Endothelial cell of umbilical vein (primary cell): ENCODE data around the gene THSD7A. TPM values are rescaled to one million over a fixed set of nuclear protein-coding genes. Genes with fewer than 3 reads are reported as not detected.

ENCODE experiments used
- BruUV-seq: library from RNA; stranded (reverse); fragments of 400-500 nt; replicated peaks from 2 replicates; lab custom pipeline; 2021; lab: Mats Ljungman, UMichigan
- CTCF ChIA-PET: fragments of 300-600, 350-600 bp; sonication (Branson Sonifier 250); formaldehyde crosslinking; loops from one replicate; lab custom pipeline; 2021; ENCODE audit warnings: antibody characterized with exemption, inconsistent platforms; lab: Charles Lee
- POLR2A ChIA-PET: fragments of 300-600, 350-600 bp; sonication (Branson Sonifier 250); formaldehyde crosslinking; loops from one replicate; lab custom pipeline; 2021; ENCODE audit warnings: antibody characterized with exemption, inconsistent platforms; lab: Charles Lee
- DNase-seq: peaks from one replicate; pipeline ENCODE4 v3.0.0-alpha.2; 2011; ENCODE audit warnings: low read depth, low spot score
- FAIRE-seq: peaks from 2 replicates; lab custom pipeline; 2011; peaks lifted over from hg19 to GRCh38; lab: Jason Lieb, UNC
- H2AFZ ChIP-seq: 2 replicates; pipeline ENCODE4 v1.6.0; 2012; ENCODE audit warnings: low read depth, low read length, control low read depth, inconsistent platforms
- H3K27ac ChIP-seq: 2 replicates; pipeline ENCODE4 v1.5.1; 2011; ENCODE audit warnings: low read depth, mild to moderate bottlenecking, control low read depth, low read length, moderate library complexity; ENCODE audit not compliant: insufficient read depth
- H3K27me3 ChIP-seq, 2 experiments: 2 replicates each; pipeline versions ENCODE4 v1.6.0 to v1.6.1; 2011; ENCODE audit warnings: low read length in 2 of 2, mixed read lengths in 1 of 2; ENCODE audit not compliant: control insufficient read depth in 2 of 2, insufficient read depth in 2 of 2
- H3K36me3 ChIP-seq, 2 experiments: 2 replicates in 1 of 2; 3 replicates in 1 of 2; pipeline ENCODE4 v1.5.1; 2011; ENCODE audit warnings: low read length in 2 of 2, mild to moderate bottlenecking in 1 of 2, moderate library complexity in 1 of 2; ENCODE audit not compliant: control insufficient read depth in 2 of 2, insufficient read depth in 2 of 2; ENCODE audit errors: extremely low read depth in 1 of 2
- H3K4me1 ChIP-seq: 3 replicates; pipeline ENCODE4 v1.5.1; 2011; ENCODE audit warnings: mild to moderate bottlenecking, low read length; ENCODE audit not compliant: control insufficient read depth, insufficient read depth; ENCODE audit errors: extremely low read depth
- H3K4me2 ChIP-seq: 2 replicates; pipeline ENCODE4 v1.6.1; 2011; ENCODE audit warnings: low read length, control low read depth, mixed read lengths; ENCODE audit not compliant: insufficient read depth
- H3K4me3 ChIP-seq, 3 experiments: fragments of 200-600 bp in 1 of 3; sonication (generic), shearing (Covaris generic) in 1 of 3; replicated peaks in 1 of 3; 2 replicates each; pipeline ENCODE4 v1.5.1; 2011 to 2016; ENCODE audit warnings: control low read depth in 3 of 3, low read length in 3 of 3, mild to moderate bottlenecking in 2 of 3, inconsistent platforms in 1 of 3, low read depth in 1 of 3, moderate library complexity in 1 of 3; ENCODE audit not compliant: insufficient read depth in 1 of 3
- H3K79me2 ChIP-seq: 2 replicates; pipeline ENCODE4 v1.6.0; 2012; ENCODE audit warnings: low read length, inconsistent platforms; ENCODE audit not compliant: control insufficient read depth, insufficient read depth
- H3K9ac ChIP-seq: replicated peaks from 2 replicates; pipeline ENCODE3; 2011; ENCODE audit warnings: low read length, control low read depth; ENCODE audit not compliant: insufficient read depth; ENCODE audit errors: extremely low read depth
- H3K9me1 ChIP-seq: replicated peaks from 3 replicates; pipeline ENCODE4 v1.6.0; 2011; ENCODE audit warnings: mild to moderate bottlenecking, low read length; ENCODE audit not compliant: control insufficient read depth, insufficient read depth; ENCODE audit errors: extremely low read depth
- H3K9me3 ChIP-seq: replicated peaks from 2 replicates; pipeline ENCODE4 v1.5.1; 2012; ENCODE audit warnings: low read length, inconsistent platforms; ENCODE audit not compliant: control insufficient read depth, insufficient read depth
- H4K20me1 ChIP-seq: replicated peaks from 2 replicates; pipeline ENCODE3; 2011; ENCODE audit warnings: mild to moderate bottlenecking, low read length; ENCODE audit not compliant: control insufficient read depth, insufficient read depth; ENCODE audit errors: extremely low read depth
- CTCF ChIP-seq, 2 donors: IDR thresholded peaks; 1 replicate in 1 of 2; 2 replicates in 1 of 2; pipeline ENCODE4 v1.5.1; 2011; ENCODE audit warnings: low read length in 2 of 2, mild to moderate bottlenecking in 2 of 2, moderate library complexity in 2 of 2, control low read depth in 1 of 2, inconsistent platforms in 1 of 2, low read depth in 1 of 2; ENCODE audit not compliant: insufficient read depth in 1 of 2; ENCODE audit errors: extremely low read depth in 1 of 2
- EZH2 ChIP-seq: IDR thresholded peaks from 2 replicates; pipeline ENCODE4 v1.6.1; 2012; ENCODE audit warnings: borderline replicate concordance, low read depth, mild to moderate bottlenecking, moderate library complexity, low read length, inconsistent platforms; ENCODE audit not compliant: severe bottlenecking
- FOS ChIP-seq: IDR thresholded peaks from 2 replicates; pipeline ENCODE4 v1.6.1; 2011; ENCODE audit warnings: mild to moderate bottlenecking, low read length, moderate library complexity, borderline replicate concordance; ENCODE audit not compliant: insufficient read depth
- GATA2 ChIP-seq: IDR thresholded peaks from 2 replicates; pipeline ENCODE4 v1.7.0; 2011; ENCODE audit warnings: low read depth, mild to moderate bottlenecking, moderate library complexity, mixed read lengths, low read length; ENCODE audit not compliant: insufficient read length, insufficient read depth
- JUN ChIP-seq: IDR thresholded peaks from 2 replicates; pipeline ENCODE4 v1.6.1; 2011; ENCODE audit warnings: borderline replicate concordance, low read depth; ENCODE audit not compliant: insufficient read length, insufficient read depth
- MAX ChIP-seq: IDR thresholded peaks from 2 replicates; pipeline ENCODE4 v1.6.1; 2011; ENCODE audit not compliant: insufficient read depth, insufficient read length
- MYC ChIP-seq: IDR thresholded peaks from one replicate; pipeline ENCODE4 v1.6.1; 2011; ENCODE audit warnings: mild to moderate bottlenecking, low read depth, low read length
- POLR2A ChIP-seq: IDR thresholded peaks from 2 replicates; pipeline ENCODE4 v1.6.1; 2012; ENCODE audit warnings: low read depth, mild to moderate bottlenecking, control low read depth, low read length
- POLR2AphosphoS5 ChIP-seq: IDR thresholded peaks from 2 replicates; pipeline ENCODE4 v1.6.1; 2012; ENCODE audit warnings: low read depth, mild to moderate bottlenecking, control low read depth, low read length, moderate library complexity; ENCODE audit not compliant: insufficient read depth
- dilution Hi-C: fragments of 300-500 bp; cut with MboI; formaldehyde crosslinking; loops from one replicate; pipeline ENCODE4 v1.15.0; 2019; ENCODE audit warnings: low sequenced_read_pairs; ENCODE audit not compliant: extremely low pct_ligation_motif_present
- intact Hi-C: fragments of 100-400 bp; cut with micrococcal nuclease; formaldehyde crosslinking; loops from one replicate; pipeline ENCODE4 v1.10.0; 2022
- polyA plus RNA-seq, 4 experiments: library from polyadenylated mRNA; depleted of rRNA in 3 of 4; stranded (reverse) in 3 of 4; unstranded in 1 of 4; fragments of >200 nt; gene quantifications; 2 replicates each; pipeline versions ENCODE4 v1.2.1 to v1.2.3, GENCODE V29; 2011 to 2012; ENCODE audit warnings: missing spikeins in 1 of 4
- total RNA-seq: library from RNA; stranded (reverse); gene quantifications from 2 replicates; pipeline ENCODE4 v1.2.3, GENCODE V29; 2021

The THSD7A gene
- total and polyA plus RNA-seq, 2 donors (not counting 3 experiments of a cell fraction or from before 2014, with no cell fraction given), result 3.3 to 12.7 TPM

DNA sequence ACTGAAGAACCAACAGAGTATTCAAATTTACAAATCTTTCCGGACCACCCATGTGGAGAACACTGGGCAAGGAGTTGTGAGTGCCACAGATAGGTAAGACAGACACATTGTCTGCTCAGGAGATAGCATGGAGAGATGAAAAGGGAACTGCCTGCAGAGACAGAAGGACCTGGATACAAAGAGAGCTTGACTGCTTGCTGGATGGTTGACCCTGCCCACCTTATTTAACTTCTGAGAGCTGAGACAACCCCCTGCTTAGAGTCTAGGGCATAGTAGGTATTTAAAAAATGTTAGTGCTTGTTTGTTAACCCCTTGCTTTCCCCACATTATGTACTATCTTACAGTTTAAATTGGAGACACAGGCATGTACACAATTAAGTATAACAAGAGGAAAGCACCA is 314.1 kb downstream of the THSD7A start:
- DNase-seq (no peak), FAIRE-seq (no peak)
- H3K4me3 ChIP-seq, result no peak overlapping the region
- no peak overlapping the region for H3K4me2 ChIP-seq
- H3K9ac ChIP-seq, result no peak overlapping the region
- no peaks in the 10 kb centered on the region for H3K27me3 ChIP-seq
- H2AFZ ChIP-seq, result no peak overlapping the region
- no peaks in the 10 kb centered on the region for H3K4me1 ChIP-seq
- ChIA-PET CTCF (interaction anchor here (1.8 kb wide), 1 partner anchor 22 kb away, joined by 4 read pairs; no protein-coding TSS in a partner anchor), POLR2A (no interaction called here)
- BruUV-seq, result no TSS peak
- H4K20me1 ChIP-seq, result no peaks in the 10 kb centered on the region
- TF ChIP-seq MYC, result no peak
- no peak for TF ChIP-seq CTCF (IDR thresholded peaks at IDR 0.05; ENCODE audit: extremely low read depth in 1 of 2, insufficient read depth in 1 of 2, low read depth in 1 of 2, low read length in 2 of 2)
- no peak for TF ChIP-seq EZH2
- TF ChIP-seq POLR2AphosphoS5, result no peak
- TF ChIP-seq JUN, result no peak
- no peak for TF ChIP-seq MAX
- TF ChIP-seq GATA2, result no peak
- TF ChIP-seq POLR2A, result no peak
- TF ChIP-seq FOS, result no peak
- H3K9me3 ChIP-seq, result no peaks in the 10 kb centered on the region
- dilution Hi-C loops, result no loop called here
- H3K27ac ChIP-seq, result no peak overlapping the region
- H3K79me2 ChIP-seq, result no peaks in the 10 kb centered on the region
- H3K9me1 ChIP-seq, result no peaks in the 10 kb centered on the region
- H3K36me3 ChIP-seq, result no peaks in the 10 kb centered on the region
- intact Hi-C loops, result no loop called here
